PC-9 (cell line): ENCODE data around the gene ZNF691.

Experiments
- EZH2 ChIP-seq: fragments of 200-600 bp; sonication (generic); IDR thresholded peaks from 2 replicates; pipeline ENCODE4 v1.8.0; 2017; ENCODE audit warnings: antibody characterized with exemption, low read depth
- TF ChIP-seq, protein P1 (sequence below): fragments of 200-600 bp; sonication (generic); conservative IDR thresholded peaks from 2 replicates; pipeline ENCODE4 v1.6.1; 2017; ENCODE audit warnings: mixed run types, antibody characterized with exemption, mild to moderate bottlenecking, moderate library complexity

DNA sequence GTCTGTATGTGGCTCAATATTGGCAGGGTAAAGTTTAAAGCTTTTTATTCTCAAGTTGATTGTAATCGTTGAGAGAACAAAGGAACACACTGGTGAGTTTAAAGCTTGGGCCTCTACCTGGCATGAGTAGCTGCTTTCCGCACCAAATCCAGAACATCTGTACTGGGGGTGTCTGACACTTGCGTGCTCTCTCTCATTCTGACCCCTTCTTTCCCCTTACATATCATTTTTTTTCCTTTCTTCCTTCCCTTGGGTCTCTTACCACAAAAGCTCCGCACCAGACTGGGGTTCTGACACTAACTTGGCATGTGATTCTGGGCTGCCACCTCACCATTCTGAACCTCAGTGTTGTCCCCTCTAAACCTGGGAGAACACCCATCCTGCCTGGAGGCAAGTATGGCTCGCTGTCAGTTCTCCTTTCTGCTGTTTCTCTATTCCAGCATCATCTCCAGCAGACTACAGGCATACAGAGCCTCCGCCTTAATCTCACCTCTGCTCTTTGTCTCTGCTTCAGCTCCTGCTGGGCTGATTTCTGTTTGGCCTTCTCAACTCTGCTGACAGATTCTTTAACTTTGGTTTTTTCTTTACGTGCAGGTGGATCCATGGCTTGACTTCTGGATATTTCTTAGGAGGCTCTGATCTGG is 30.4 kb upstream of the ZNF691 start:
- TF ChIP-seq, protein P1, sequence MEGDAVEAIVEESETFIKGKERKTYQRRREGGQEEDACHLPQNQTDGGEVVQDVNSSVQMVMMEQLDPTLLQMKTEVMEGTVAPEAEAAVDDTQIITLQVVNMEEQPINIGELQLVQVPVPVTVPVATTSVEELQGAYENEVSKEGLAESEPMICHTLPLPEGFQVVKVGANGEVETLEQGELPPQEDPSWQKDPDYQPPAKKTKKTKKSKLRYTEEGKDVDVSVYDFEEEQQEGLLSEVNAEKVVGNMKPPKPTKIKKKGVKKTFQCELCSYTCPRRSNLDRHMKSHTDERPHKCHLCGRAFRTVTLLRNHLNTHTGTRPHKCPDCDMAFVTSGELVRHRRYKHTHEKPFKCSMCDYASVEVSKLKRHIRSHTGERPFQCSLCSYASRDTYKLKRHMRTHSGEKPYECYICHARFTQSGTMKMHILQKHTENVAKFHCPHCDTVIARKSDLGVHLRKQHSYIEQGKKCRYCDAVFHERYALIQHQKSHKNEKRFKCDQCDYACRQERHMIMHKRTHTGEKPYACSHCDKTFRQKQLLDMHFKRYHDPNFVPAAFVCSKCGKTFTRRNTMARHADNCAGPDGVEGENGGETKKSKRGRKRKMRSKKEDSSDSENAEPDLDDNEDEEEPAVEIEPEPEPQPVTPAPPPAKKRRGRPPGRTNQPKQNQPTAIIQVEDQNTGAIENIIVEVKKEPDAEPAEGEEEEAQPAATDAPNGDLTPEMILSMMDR = no peak
- no peak for TF ChIP-seq EZH2
